ENCODE data around the gene LGALS3BP. TPM values are rescaled to one million over a fixed set of nuclear protein-coding genes. Genes with fewer than 3 reads are reported as not detected.

Gene LGALS3BP
- total and polyA plus RNA-seq, 2 of the 13 experiments (the other 11 are each of a cell fraction or from before 2014, with no cell fraction given), result 137 to 332 TPM

DNA sequence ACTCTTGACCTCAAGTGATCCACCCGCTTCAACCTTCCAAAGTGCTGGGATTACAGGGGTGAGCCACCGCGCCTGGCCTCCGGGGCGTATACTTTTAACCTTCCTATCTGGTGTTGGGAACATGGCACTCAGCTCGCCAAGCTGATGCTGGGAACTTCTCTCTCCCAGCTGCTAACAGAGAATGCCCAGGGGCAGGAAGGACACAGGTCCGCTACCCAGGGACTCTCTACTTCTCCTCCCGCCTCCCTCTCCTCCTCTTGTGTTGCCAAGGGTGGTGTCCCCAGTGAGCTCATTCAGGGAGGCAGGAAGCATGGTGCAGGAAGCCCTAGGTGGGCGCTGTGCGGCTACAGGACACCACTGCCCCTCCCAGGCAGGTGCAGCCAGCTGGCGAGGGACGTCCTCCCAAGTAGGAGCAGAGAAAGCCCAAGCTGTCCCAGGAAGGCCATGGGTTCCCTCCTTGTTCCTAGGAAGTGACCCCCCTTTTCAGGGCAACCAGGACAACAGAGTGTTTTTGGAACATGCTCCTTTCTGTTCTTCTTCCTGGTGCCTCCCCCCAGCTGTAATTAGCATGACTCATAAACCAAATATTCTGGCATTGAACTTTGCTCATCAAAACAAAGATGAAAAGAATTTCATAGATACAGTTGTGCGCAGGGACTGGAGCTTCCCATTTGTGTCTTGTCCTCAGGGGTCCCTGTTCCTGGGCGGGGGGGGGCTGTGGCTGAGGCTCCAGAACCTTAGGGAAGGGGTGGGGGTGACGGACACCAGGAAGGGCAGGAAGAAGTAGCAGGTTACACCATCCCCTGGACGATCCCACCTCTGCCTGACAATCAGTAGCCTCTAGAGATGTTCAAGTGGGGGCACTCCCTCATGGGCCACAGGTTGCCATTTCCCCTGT, 46.9 kb upstream of the LGALS3BP start (continued):
- TF ChIP-seq, protein P1, sequence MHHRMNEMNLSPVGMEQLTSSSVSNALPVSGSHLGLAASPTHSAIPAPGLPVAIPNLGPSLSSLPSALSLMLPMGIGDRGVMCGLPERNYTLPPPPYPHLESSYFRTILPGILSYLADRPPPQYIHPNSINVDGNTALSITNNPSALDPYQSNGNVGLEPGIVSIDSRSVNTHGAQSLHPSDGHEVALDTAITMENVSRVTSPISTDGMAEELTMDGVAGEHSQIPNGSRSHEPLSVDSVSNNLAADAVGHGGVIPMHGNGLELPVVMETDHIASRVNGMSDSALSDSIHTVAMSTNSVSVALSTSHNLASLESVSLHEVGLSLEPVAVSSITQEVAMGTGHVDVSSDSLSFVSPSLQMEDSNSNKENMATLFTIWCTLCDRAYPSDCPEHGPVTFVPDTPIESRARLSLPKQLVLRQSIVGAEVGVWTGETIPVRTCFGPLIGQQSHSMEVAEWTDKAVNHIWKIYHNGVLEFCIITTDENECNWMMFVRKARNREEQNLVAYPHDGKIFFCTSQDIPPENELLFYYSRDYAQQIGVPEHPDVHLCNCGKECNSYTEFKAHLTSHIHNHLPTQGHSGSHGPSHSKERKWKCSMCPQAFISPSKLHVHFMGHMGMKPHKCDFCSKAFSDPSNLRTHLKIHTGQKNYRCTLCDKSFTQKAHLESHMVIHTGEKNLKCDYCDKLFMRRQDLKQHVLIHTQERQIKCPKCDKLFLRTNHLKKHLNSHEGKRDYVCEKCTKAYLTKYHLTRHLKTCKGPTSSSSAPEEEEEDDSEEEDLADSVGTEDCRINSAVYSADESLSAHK (CRISPR knock-in tag; IDR thresholded peaks at IDR 0.05; ENCODE audit: borderline replicate concordance), result peak; percentile 61; the same call in 1 of the 2 replicates
- TF ChIP-seq, protein P2, sequence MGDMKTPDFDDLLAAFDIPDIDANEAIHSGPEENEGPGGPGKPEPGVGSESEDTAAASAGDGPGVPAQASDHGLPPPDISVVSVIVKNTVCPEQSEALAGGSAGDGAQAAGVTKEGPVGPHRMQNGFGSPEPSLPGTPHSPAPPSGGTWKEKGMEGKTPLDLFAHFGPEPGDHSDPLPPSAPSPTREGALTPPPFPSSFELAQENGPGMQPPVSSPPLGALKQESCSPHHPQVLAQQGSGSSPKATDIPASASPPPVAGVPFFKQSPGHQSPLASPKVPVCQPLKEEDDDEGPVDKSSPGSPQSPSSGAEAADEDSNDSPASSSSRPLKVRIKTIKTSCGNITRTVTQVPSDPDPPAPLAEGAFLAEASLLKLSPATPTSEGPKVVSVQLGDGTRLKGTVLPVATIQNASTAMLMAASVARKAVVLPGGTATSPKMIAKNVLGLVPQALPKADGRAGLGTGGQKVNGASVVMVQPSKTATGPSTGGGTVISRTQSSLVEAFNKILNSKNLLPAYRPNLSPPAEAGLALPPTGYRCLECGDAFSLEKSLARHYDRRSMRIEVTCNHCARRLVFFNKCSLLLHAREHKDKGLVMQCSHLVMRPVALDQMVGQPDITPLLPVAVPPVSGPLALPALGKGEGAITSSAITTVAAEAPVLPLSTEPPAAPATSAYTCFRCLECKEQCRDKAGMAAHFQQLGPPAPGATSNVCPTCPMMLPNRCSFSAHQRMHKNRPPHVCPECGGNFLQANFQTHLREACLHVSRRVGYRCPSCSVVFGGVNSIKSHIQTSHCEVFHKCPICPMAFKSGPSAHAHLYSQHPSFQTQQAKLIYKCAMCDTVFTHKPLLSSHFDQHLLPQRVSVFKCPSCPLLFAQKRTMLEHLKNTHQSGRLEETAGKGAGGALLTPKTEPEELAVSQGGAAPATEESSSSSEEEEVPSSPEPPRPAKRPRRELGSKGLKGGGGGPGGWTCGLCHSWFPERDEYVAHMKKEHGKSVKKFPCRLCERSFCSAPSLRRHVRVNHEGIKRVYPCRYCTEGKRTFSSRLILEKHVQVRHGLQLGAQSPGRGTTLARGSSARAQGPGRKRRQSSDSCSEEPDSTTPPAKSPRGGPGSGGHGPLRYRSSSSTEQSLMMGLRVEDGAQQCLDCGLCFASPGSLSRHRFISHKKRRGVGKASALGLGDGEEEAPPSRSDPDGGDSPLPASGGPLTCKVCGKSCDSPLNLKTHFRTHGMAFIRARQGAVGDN (CRISPR knock-in tag; IDR thresholded peaks at IDR 0.05), result peak; percentile 92
- TF ChIP-seq, protein P3, sequence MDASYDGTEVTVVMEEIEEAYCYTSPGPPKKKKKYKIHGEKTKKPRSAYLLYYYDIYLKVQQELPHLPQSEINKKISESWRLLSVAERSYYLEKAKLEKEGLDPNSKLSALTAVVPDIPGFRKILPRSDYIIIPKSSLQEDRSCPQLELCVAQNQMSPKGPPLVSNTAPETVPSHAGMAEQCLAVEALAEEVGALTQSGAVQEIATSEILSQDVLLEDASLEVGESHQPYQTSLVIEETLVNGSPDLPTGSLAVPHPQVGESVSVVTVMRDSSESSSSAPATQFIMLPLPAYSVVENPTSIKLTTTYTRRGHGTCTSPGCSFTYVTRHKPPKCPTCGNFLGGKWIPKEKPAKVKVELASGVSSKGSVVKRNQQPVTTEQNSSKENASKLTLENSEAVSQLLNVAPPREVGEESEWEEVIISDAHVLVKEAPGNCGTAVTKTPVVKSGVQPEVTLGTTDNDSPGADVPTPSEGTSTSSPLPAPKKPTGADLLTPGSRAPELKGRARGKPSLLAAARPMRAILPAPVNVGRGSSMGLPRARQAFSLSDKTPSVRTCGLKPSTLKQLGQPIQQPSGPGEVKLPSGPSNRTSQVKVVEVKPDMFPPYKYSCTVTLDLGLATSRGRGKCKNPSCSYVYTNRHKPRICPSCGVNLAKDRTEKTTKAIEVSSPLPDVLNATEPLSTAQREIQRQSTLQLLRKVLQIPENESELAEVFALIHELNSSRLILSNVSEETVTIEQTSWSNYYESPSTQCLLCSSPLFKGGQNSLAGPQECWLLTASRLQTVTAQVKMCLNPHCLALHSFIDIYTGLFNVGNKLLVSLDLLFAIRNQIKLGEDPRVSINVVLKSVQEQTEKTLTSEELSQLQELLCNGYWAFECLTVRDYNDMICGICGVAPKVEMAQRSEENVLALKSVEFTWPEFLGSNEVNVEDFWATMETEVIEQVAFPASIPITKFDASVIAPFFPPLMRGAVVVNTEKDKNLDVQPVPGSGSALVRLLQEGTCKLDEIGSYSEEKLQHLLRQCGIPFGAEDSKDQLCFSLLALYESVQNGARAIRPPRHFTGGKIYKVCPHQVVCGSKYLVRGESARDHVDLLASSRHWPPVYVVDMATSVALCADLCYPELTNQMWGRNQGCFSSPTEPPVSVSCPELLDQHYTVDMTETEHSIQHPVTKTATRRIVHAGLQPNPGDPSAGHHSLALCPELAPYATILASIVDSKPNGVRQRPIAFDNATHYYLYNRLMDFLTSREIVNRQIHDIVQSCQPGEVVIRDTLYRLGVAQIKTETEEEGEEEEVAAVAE (CRISPR knock-in tag; IDR thresholded peaks at IDR 0.05; ENCODE audit: borderline replicate concordance), result peak; percentile 16; the same call in 1 of the 2 replicates
- TF ChIP-seq, protein P4, sequence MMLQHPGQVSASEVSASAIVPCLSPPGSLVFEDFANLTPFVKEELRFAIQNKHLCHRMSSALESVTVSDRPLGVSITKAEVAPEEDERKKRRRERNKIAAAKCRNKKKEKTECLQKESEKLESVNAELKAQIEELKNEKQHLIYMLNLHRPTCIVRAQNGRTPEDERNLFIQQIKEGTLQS (CRISPR knock-in tag; IDR thresholded peaks at IDR 0.05), result peak; percentile 99
- peak; percentile 88; the same call in 1 of the 2 replicates for TF ChIP-seq ZNF34 (CRISPR knock-in tag; IDR thresholded peaks at IDR 0.05; ENCODE audit: borderline replicate concordance)
- peak; percentile 53 for TF ChIP-seq ATF7-NPFF (CRISPR knock-in tag; IDR thresholded peaks at IDR 0.05; ENCODE audit: low read depth)
- TF ChIP-seq ZNF329 (CRISPR knock-in tag; IDR thresholded peaks at IDR 0.05; ENCODE audit: low read depth), result peak; percentile 52; the same call in 1 of the 2 replicates
- TF ChIP-seq, protein P5, sequence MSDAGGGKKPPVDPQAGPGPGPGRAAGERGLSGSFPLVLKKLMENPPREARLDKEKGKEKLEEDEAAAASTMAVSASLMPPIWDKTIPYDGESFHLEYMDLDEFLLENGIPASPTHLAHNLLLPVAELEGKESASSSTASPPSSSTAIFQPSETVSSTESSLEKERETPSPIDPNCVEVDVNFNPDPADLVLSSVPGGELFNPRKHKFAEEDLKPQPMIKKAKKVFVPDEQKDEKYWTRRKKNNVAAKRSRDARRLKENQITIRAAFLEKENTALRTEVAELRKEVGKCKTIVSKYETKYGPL (CRISPR knock-in tag; IDR thresholded peaks at IDR 0.05), result no peak
- TF ChIP-seq, protein P6, sequence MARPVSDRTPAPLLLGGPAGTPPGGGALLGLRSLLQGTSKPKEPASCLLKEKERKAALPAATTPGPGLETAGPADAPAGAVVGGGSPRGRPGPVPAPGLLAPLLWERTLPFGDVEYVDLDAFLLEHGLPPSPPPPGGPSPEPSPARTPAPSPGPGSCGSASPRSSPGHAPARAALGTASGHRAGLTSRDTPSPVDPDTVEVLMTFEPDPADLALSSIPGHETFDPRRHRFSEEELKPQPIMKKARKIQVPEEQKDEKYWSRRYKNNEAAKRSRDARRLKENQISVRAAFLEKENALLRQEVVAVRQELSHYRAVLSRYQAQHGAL (CRISPR knock-in tag; IDR thresholded peaks at IDR 0.05; ENCODE audit: not compliant biosample characterization), result no peak
- TF ChIP-seq KDM2A (CRISPR knock-in tag; IDR thresholded peaks at IDR 0.05; ENCODE audit: borderline replicate concordance, low read depth), result no peak; the same call in 1 of the 2 replicates
- no peak for TF ChIP-seq U2AF2 (IDR thresholded peaks at IDR 0.05; ENCODE audit: low read depth, low read length)
- TF ChIP-seq PHF20 (CRISPR knock-in tag; IDR thresholded peaks at IDR 0.05), result peak; percentile 24; the same call in 1 of the 2 replicates

Data from HepG2 (cell line).